ENCODE data around the gene EXOG.

The EXOG gene

GRCh38 chr3:38473229-38473628, 22.9 kb upstream of the EXOG start:
- no peak for DNase-seq

- no peak for DNase-seq
Observed at GRCh38 chr3:38474928-38475605, 21.1 kb upstream of the EXOG start.

- DNase-seq: no peak
Observed at GRCh38 chr3:38475716-38476115, 20.4 kb upstream of the EXOG start.

- no peak for DNase-seq
Observed at GRCh38 chr3:38476157-38476756, 19.9 kb upstream of the EXOG start.

- no peak for DNase-seq
Observed at GRCh38 chr3:38477057-38477820, 18.9 kb upstream of the EXOG start.

GRCh38 chr3:38477839-38478450, 18.2 kb upstream of the EXOG start:
- no peak for DNase-seq

- no peak for DNase-seq
Observed at GRCh38 chr3:38478901-38479300, 17.2 kb upstream of the EXOG start.

GRCh38 chr3:38479431-38480092, 16.6 kb upstream of the EXOG start:
- DNase-seq: peak; percentile 34

GRCh38 chr3:38480093-38480445, 16.1 kb upstream of the EXOG start:
- no peak for DNase-seq

- DNase-seq: no peak
Observed at GRCh38 chr3:38480930-38481329, 15.2 kb upstream of the EXOG start.

- DNase-seq: no peak
Observed at GRCh38 chr3:38482951-38483350, 13.2 kb upstream of the EXOG start.

GRCh38 chr3:38487323-38487722, 8.8 kb upstream of the EXOG start:
- no peak for DNase-seq

- no peak for DNase-seq
Observed at GRCh38 chr3:38488949-38489348, 7.2 kb upstream of the EXOG start.

GRCh38 chr3:38489766-38490165, 6.4 kb upstream of the EXOG start:
- DNase-seq: no peak

- no peak for DNase-seq
Observed at GRCh38 chr3:38490281-38491030, 5.7 kb upstream of the EXOG start.

GRCh38 chr3:38491215-38491614, 4.9 kb upstream of the EXOG start:
- no peak for DNase-seq

- no peak for DNase-seq
Observed at GRCh38 chr3:38493031-38493430, 3.1 kb upstream of the EXOG start.

GRCh38 chr3:38497031-38497430, 891 bp downstream of the EXOG start:
- DNase-seq: no peak

GRCh38 chr3:38500688-38501417, 4.7 kb downstream of the EXOG start:
- DNase-seq: no peak

- no peak for DNase-seq
Observed at GRCh38 chr3:38507120-38507519, 11.0 kb downstream of the EXOG start.

- no peak for DNase-seq
Observed at GRCh38 chr3:38509732-38510131, 13.6 kb downstream of the EXOG start.

GRCh38 chr3:38510631-38511030, 14.5 kb downstream of the EXOG start:
- no peak for DNase-seq
